WTC11 (cell line): ENCODE results near the gene ARID1A.

Experiments
- CTCF ChIP-seq: fragments of 200-600 bp; IDR thresholded peaks from 2 replicates; pipeline ENCODE4 v1.8.0; 2022; ENCODE audit warnings: antibody characterized with exemption
- E2F4 ChIP-seq: sonication (generic); formaldehyde crosslinking; IDR thresholded peaks from 2 replicates; pipeline ENCODE4 v1.8.1; 2022; ENCODE audit warnings: low read depth, mild to moderate bottlenecking, moderate library complexity, missing genetic modification reagents, borderline replicate concordance

- TF ChIP-seq CTCF (peak; percentile 84), E2F4 (CRISPR knock-in tag) (no peak)
Measured at GRCh38 chr1:26788836-26789611, 93.2 kb downstream of the ARID1A start.
